MCF 10A (cell line): ENCODE results near the gene STK10. TPM values are rescaled to one million over a fixed set of nuclear protein-coding genes. Genes with fewer than 3 reads are reported as not detected.

Experiments
- BruUV-seq: library from RNA; stranded (reverse); fragments of 400-500 nt; replicated peaks from 2 replicates; lab custom pipeline; 2021; lab: Mats Ljungman, UMichigan
- CTCF ChIA-PET: fragments of 300-600 bp; sonication (Branson Sonifier 250); formaldehyde crosslinking; extraction: SDS; loops from one replicate; lab custom pipeline; 2021; ENCODE audit warnings: antibody characterized with exemption, inconsistent platforms; lab: Yijun Ruan, JAX
- POLR2A ChIA-PET: fragments of 300-600, 350-650 bp; sonication (Branson Sonifier 250); formaldehyde crosslinking; extraction: SDS; loops from one replicate; lab custom pipeline; 2020; ENCODE audit warnings: antibody characterized with exemption, inconsistent platforms; lab: Yijun Ruan, JAX
- DNase-seq: peaks from one replicate; pipeline ENCODE4 v3.0.0-alpha.2; 2018; ENCODE audit not compliant: unreplicated experiment
- H3K27ac Mint-ChIP-seq: one replicate; pipeline ENCODE4 v1.8.0; 2022; ENCODE audit warnings: mild to moderate bottlenecking, low read depth, mixed read lengths; ENCODE audit not compliant: unreplicated experiment
- H3K27me3 Mint-ChIP-seq: one replicate; pipeline ENCODE4 v1.8.0; 2022; ENCODE audit warnings: mixed read lengths; ENCODE audit not compliant: insufficient read depth, unreplicated experiment
- H3K36me3 Mint-ChIP-seq: one replicate; pipeline ENCODE4 v1.8.0; 2022; ENCODE audit warnings: mild to moderate bottlenecking, moderate library complexity, mixed read lengths; ENCODE audit not compliant: insufficient read depth, unreplicated experiment
- H3K4me1 Mint-ChIP-seq: one replicate; pipeline ENCODE4 v1.8.0; 2022; ENCODE audit warnings: mixed read lengths; ENCODE audit not compliant: insufficient read depth, unreplicated experiment
- H3K4me3 Mint-ChIP-seq: one replicate; pipeline ENCODE4 v1.8.0; 2022; ENCODE audit warnings: mild to moderate bottlenecking, moderate library complexity, mixed read lengths; ENCODE audit not compliant: unreplicated experiment
- H3K9me3 Mint-ChIP-seq: one replicate; pipeline ENCODE4 v1.8.0; 2022; ENCODE audit warnings: mixed read lengths; ENCODE audit not compliant: unreplicated experiment
- CTCF ChIP-seq: fragments of 200-600 bp; IDR thresholded peaks from one replicate; pipeline ENCODE4 v1.8.0; 2022; ENCODE audit warnings: antibody characterized with exemption, mild to moderate bottlenecking; ENCODE audit not compliant: unreplicated experiment
- intact Hi-C: fragments of 100-400 bp; cut with micrococcal nuclease; formaldehyde crosslinking; loops from 2 replicates; pipeline ENCODE4 v1.14.1; 2022
- total RNA-seq: library from RNA; stranded (reverse); gene quantifications from 2 replicates; pipeline ENCODE4 v1.2.3, GENCODE V29; 2022

STK10 gene
- total RNA-seq, 1 experiment from 2014 or later: 46.5 TPM

- TF ChIP-seq CTCF: no peak
- ChIA-PET POLR2A (interaction anchor here (1.3 kb wide), 1 partner anchor 11 kb away, joined by 6 read pairs; no protein-coding TSS in a partner anchor), CTCF (interaction anchor here (0.6 to 1.5 kb wide), 9 partner anchors 12 to 170 kb away, joined by 3 to 9 read pairs (median 3); no protein-coding TSS in a partner anchor)
- Mint-ChIP-seq H3K9me3 (no peaks in the 10 kb centered on the region), H3K4me1 (peaks cover 2% of the 10 kb centered on the region), H3K36me3 (peaks cover 5% of the 10 kb centered on the region), H3K4me3 (no peak overlapping the region), H3K27ac (no peak overlapping the region), H3K27me3 (no peaks in the 10 kb centered on the region)
- no TSS peak for BruUV-seq
- intact Hi-C loops: loop anchor here (1.0 kb wide), 1 partner anchor 11 kb away; no protein-coding TSS in a partner anchor
- peak; percentile 73 for DNase-seq
Observed at GRCh38 chr5:172123269-172123692, 64.7 kb downstream of the STK10 start.

GRCh38 chr5:172119921-172120688, 67.9 kb downstream of the STK10 start:
- no peak for TF ChIP-seq CTCF
- ChIA-PET CTCF (interaction anchor here (0.5 to 2.3 kb wide), 6 partner anchors 9 to 376 kb away, joined by 3 to 6 read pairs (median 3); no protein-coding TSS in a partner anchor), POLR2A (interaction anchor here (0.6 kb wide), 1 partner anchor 1277 kb away, joined by 3 read pairs; no protein-coding TSS in a partner anchor)
- Mint-ChIP-seq H3K9me3 (no peaks in the 10 kb centered on the region), H3K4me3 (no peak overlapping the region), H3K27ac (peak overlapping the region; percentile 23), H3K27me3 (no peaks in the 10 kb centered on the region), H3K36me3 (peaks cover 23% of the 10 kb centered on the region), H3K4me1 (peaks cover 6% of the 10 kb centered on the region)
- DNase-seq: no peak
- BruUV-seq: no TSS peak
- intact Hi-C loops: no loop called here

- Mint-ChIP-seq H3K4me1 (peaks cover 6% of the 10 kb centered on the region), H3K27me3 (no peaks in the 10 kb centered on the region), H3K4me3 (no peak overlapping the region), H3K36me3 (peaks cover 29% of the 10 kb centered on the region), H3K9me3 (no peaks in the 10 kb centered on the region), H3K27ac (no peak overlapping the region)
- POLR2A ChIA-PET: interaction anchor here (0.7 kb wide), 1 partner anchor 222 kb away, joined by 3 read pairs; no protein-coding TSS in a partner anchor
- TF ChIP-seq CTCF: no peak
- no peak for DNase-seq
- CTCF ChIA-PET: interaction anchor here (0.9 to 2.3 kb wide), 3 partner anchors 11 to 70 kb away, joined by 3 to 8 read pairs (median 5); partner anchors contain the start of gene STK10
- no TSS peak for BruUV-seq
- intact Hi-C loops: no loop called here
Observed at GRCh38 chr5:172118891-172119290, 69.1 kb downstream of the STK10 start.
